H1 (cell line): Measurements from ENCODE around the gene SLC35E3. TPM values are rescaled to one million over a fixed set of nuclear protein-coding genes. Genes with fewer than 3 reads are reported as not detected.

ENCODE experiments used
- CTCF ChIA-PET: fragments of 300-600 bp; sonication (Branson Sonifier 250); formaldehyde crosslinking; loops from one replicate; lab custom pipeline; 2021; ENCODE audit not compliant: partially characterized antibody; lab: Charles Lee
- POLR2A ChIA-PET: fragments of 300-600 bp; sonication (Branson Sonifier 250); formaldehyde crosslinking; loops from one replicate; lab custom pipeline; 2021; ENCODE audit warnings: inconsistent platforms; ENCODE audit not compliant: partially characterized antibody; lab: Charles Lee
- DNase-seq, 2 experiments: peaks; one replicate each; pipeline versions ENCODE4 v3.0.0 to v3.0.0-alpha.2; 2010 to 2022; ENCODE audit warnings: low spot score in 2 of 2, low read depth in 1 of 2, mixed read lengths in 1 of 2
- FAIRE-seq: peaks from 2 replicates; lab custom pipeline; 2011; peaks lifted over from hg19 to GRCh38; lab: Jason Lieb, UNC
- H2AFZ ChIP-seq: 2 replicates; pipeline ENCODE4 v1.8.1; 2012; ENCODE audit warnings: low read length, inconsistent platforms
- H2AK5ac ChIP-seq: 2 replicates; pipeline ENCODE4 v1.6.1; 2013; ENCODE audit warnings: low read depth, low read length
- H2BK120ac ChIP-seq: replicated peaks from 2 replicates; pipeline ENCODE3; 2013; ENCODE audit warnings: low read depth, low read length, inconsistent platforms
- H2BK12ac ChIP-seq: 2 replicates; pipeline ENCODE4 v1.6.1; 2013; ENCODE audit warnings: low read depth, low read length
- H2BK15ac ChIP-seq: 2 replicates; pipeline ENCODE4 v1.6.1; 2013; ENCODE audit warnings: low read length
- H2BK20ac ChIP-seq: 2 replicates; pipeline ENCODE4 v1.6.1; 2013; ENCODE audit warnings: low read length
- H2BK5ac ChIP-seq: 2 replicates; pipeline ENCODE4 v1.6.1; 2013; ENCODE audit warnings: low read depth, low read length
- H3K14ac ChIP-seq: 2 replicates; pipeline ENCODE4 v1.6.1; 2013; ENCODE audit warnings: inconsistent platforms; ENCODE audit not compliant: insufficient read length
- H3K18ac ChIP-seq: 2 replicates; pipeline ENCODE4 v1.6.1; 2013; ENCODE audit warnings: low read length; ENCODE audit errors: extremely low read depth
- H3K23ac ChIP-seq: 2 replicates; pipeline ENCODE4 v1.6.1; 2013; ENCODE audit warnings: inconsistent platforms; ENCODE audit not compliant: insufficient read length
- H3K23me2 ChIP-seq: 2 replicates; pipeline ENCODE4 v1.6.1; 2013; ENCODE audit warnings: low read depth, low read length
- H3K27ac ChIP-seq: 2 replicates; pipeline ENCODE4 v1.6.1; 2011; ENCODE audit warnings: low read depth, low read length, inconsistent platforms
- H3K27me3 ChIP-seq, 4 experiments: replicated peaks in 1 of 4; 1 replicate in 1 of 4; 2 replicates in 3 of 4; pipeline versions ENCODE4 v1.6.1 to v1.8.1; 2011 to 2013; ENCODE audit warnings: low read length in 3 of 4, mild to moderate bottlenecking in 3 of 4, inconsistent platforms in 2 of 4, mixed read lengths in 2 of 4, moderate library complexity in 1 of 4; ENCODE audit not compliant: control insufficient read depth in 3 of 4, insufficient read depth in 3 of 4; ENCODE audit errors: extremely low read depth in 1 of 4
- H3K36me3 ChIP-seq, 4 experiments: 2 replicates each; pipeline versions ENCODE4 v1.6.1 to v1.8.1; 2011 to 2013; ENCODE audit warnings: mild to moderate bottlenecking in 4 of 4, low read length in 3 of 4, moderate library complexity in 2 of 4, control low read depth in 1 of 4, inconsistent platforms in 1 of 4; ENCODE audit not compliant: insufficient read depth in 4 of 4, control insufficient read depth in 2 of 4
- H3K4ac ChIP-seq: replicated peaks from 2 replicates; pipeline ENCODE3; 2013; ENCODE audit warnings: low read length, low read depth, mixed read lengths, inconsistent platforms; ENCODE audit not compliant: insufficient read length
- H3K4me1 ChIP-seq, 4 experiments: replicated peaks in 1 of 4; 1 replicate in 1 of 4; 2 replicates in 3 of 4; pipeline versions ENCODE4 v1.6.1 to v1.8.1; 2011 to 2013; ENCODE audit warnings: low read length in 3 of 4, inconsistent platforms in 2 of 4, mixed read lengths in 1 of 4; ENCODE audit not compliant: insufficient read depth in 4 of 4, control insufficient read depth in 3 of 4
- H3K4me2 ChIP-seq, 2 experiments: 2 replicates each; pipeline versions ENCODE4 v1.6.1 to v1.8.1; 2011 to 2013; ENCODE audit warnings: low read depth in 2 of 2, low read length in 2 of 2, control low read depth in 1 of 2, inconsistent platforms in 1 of 2, mild to moderate bottlenecking in 1 of 2; ENCODE audit not compliant: insufficient read depth in 1 of 2
- H3K4me3 ChIP-seq, 4 experiments: fragments of 200-600, 300-600 bp in 1 of 4; sonication (generic), shearing (Covaris generic), sonication (Bioruptor Twin) in 1 of 4; 2 replicates each; pipeline versions ENCODE4 v1.5.1 to v1.8.1; 2011 to 2016; ENCODE audit warnings: low read length in 4 of 4, low read depth in 3 of 4, control low read depth in 2 of 4, inconsistent platforms in 2 of 4, mild to moderate bottlenecking in 2 of 4, mixed read lengths in 1 of 4, moderate library complexity in 1 of 4; ENCODE audit not compliant: insufficient read depth in 2 of 4; ENCODE audit errors: extremely low read depth in 1 of 4
- H3K56ac ChIP-seq: replicated peaks from 2 replicates; pipeline ENCODE3; 2013; ENCODE audit warnings: low read depth, mild to moderate bottlenecking, mixed read lengths, low read length, inconsistent platforms; ENCODE audit not compliant: insufficient read length
- H3K79me1 ChIP-seq: 2 replicates; pipeline ENCODE4 v1.6.1; 2013; ENCODE audit warnings: low read depth, low read length, control low read depth
- H3K79me2 ChIP-seq, 2 experiments: 2 replicates each; pipeline versions ENCODE4 v1.6.1 to v1.8.1; 2012 to 2013; ENCODE audit warnings: low read length in 2 of 2, mild to moderate bottlenecking in 2 of 2, inconsistent platforms in 1 of 2; ENCODE audit not compliant: insufficient read depth in 2 of 2, control insufficient read depth in 1 of 2
- H3K9ac ChIP-seq, 4 experiments: replicated peaks in 1 of 4; 1 replicate in 1 of 4; 2 replicates in 3 of 4; pipeline versions ENCODE4 v1.6.1 to v1.8.1; 2011 to 2013; ENCODE audit warnings: low read depth in 3 of 4, low read length in 3 of 4, control low read depth in 2 of 4, mild to moderate bottlenecking in 2 of 4, moderate library complexity in 2 of 4, inconsistent platforms in 1 of 4; ENCODE audit errors: extremely low read depth in 1 of 4
- H3K9me3 ChIP-seq, 2 experiments: 2 replicates each; pipeline versions ENCODE4 v1.6.1 to v1.8.1; 2012 to 2013; ENCODE audit warnings: mild to moderate bottlenecking in 2 of 2, moderate library complexity in 2 of 2, control low read depth in 1 of 2, inconsistent platforms in 1 of 2, low read depth in 1 of 2, low read length in 1 of 2, mixed read lengths in 1 of 2; ENCODE audit not compliant: insufficient read depth in 2 of 2
- H4K20me1 ChIP-seq, 2 experiments: replicated peaks in 1 of 2; 2 replicates each; pipeline versions ENCODE3 to v1.8.1; 2011 to 2013; ENCODE audit warnings: inconsistent platforms in 2 of 2, low read length in 2 of 2, mild to moderate bottlenecking in 1 of 2; ENCODE audit not compliant: insufficient read depth in 2 of 2, control insufficient read depth in 1 of 2
- H4K5ac ChIP-seq: 2 replicates; pipeline ENCODE4 v1.6.1; 2013; ENCODE audit warnings: low read length, low read depth, mixed read lengths, inconsistent platforms; ENCODE audit not compliant: insufficient read length
- H4K8ac ChIP-seq: 2 replicates; pipeline ENCODE4 v1.8.0; 2013; ENCODE audit warnings: mild to moderate bottlenecking, moderate library complexity, low read length, inconsistent platforms; ENCODE audit not compliant: insufficient read depth; ENCODE audit errors: extremely low read depth
- H4K91ac ChIP-seq: replicated peaks from 2 replicates; pipeline ENCODE3; 2013; ENCODE audit warnings: low read length, mixed read lengths, inconsistent platforms; ENCODE audit not compliant: insufficient read length
- BRCA1 ChIP-seq: IDR thresholded peaks from 2 replicates; pipeline ENCODE4 v1.6.1; 2012; ENCODE audit warnings: low read depth, low read length, improper control_type of control experiment
- CTCF ChIP-seq, 3 experiments: IDR thresholded peaks; 1 replicate in 2 of 3; 2 replicates in 1 of 3; pipeline versions ENCODE4 v1.5.1 to v1.6.1; 2011; ENCODE audit warnings: low read length in 3 of 3, mild to moderate bottlenecking in 3 of 3, inconsistent platforms in 2 of 3, low read depth in 1 of 3, moderate library complexity in 1 of 3; ENCODE audit not compliant: insufficient read depth in 1 of 3; ENCODE audit errors: control extremely low read depth in 1 of 3
- EP300 ChIP-seq, 2 experiments: IDR thresholded peaks; 1 replicate in 1 of 2; 2 replicates in 1 of 2; pipeline ENCODE4 v1.6.1; 2011 to 2012; ENCODE audit warnings: low read depth in 2 of 2, low read length in 2 of 2, mild to moderate bottlenecking in 2 of 2, borderline replicate concordance in 1 of 2, inconsistent platforms in 1 of 2, moderate library complexity in 1 of 2
- SP1 ChIP-seq: IDR thresholded peaks from 2 replicates; pipeline ENCODE4 v1.6.1; 2011; ENCODE audit warnings: low read depth, low read length
- SUZ12 ChIP-seq: fragments of 200-600 bp; sonication (generic); IDR thresholded peaks from 2 replicates; pipeline ENCODE4 v1.6.1; 2012; ENCODE audit warnings: mild to moderate bottlenecking, inconsistent platforms, low read length, moderate library complexity, mixed read lengths
- WGBS, 2 experiments: shearing (Covaris generic) in 1 of 2; methylation state at CpG; one replicate each; pipeline versions ENCODE4 v1.1.6 to v1.1.7; 2013 to 2015; ENCODE audit warnings: low lambda C conversion rate in 2 of 2, mixed read lengths in 2 of 2, inconsistent platforms in 1 of 2, low coverage in 1 of 2, missing lambda C conversion rate in 1 of 2; ENCODE audit not compliant: insufficient replicate concordance in 2 of 2, insufficient coverage in 1 of 2, insufficient read length in 1 of 2; ENCODE audit errors: extremely low coverage in 1 of 2, missing lambda C conversion rate in 1 of 2; 5-methylcytosine and 5-hydroxymethylcytosine counted together
- polyA plus RNA-seq, 7 experiments: library from polyadenylated mRNA; depleted of rRNA in 3 of 7; stranded (reverse) in 5 of 7; unstranded in 2 of 7; fragments of >200 nt in 5 of 7; fragments of 200-250 nt in 2 of 7; gene quantifications; 1 replicate in 5 of 7; 2 replicates in 1 of 7; 4 replicates in 1 of 7; pipeline versions ENCODE4 v1.2.1 to v1.2.3, GENCODE V29; 2011 to 2013; ENCODE audit warnings: missing spikeins in 2 of 7, mixed read lengths in 2 of 7
- total RNA-seq: library from RNA; stranded (reverse); fragmentation: NEBNext Ultra II Directional; extraction: Animal tissue kit (Norgen Biotek cat#: 25700); gene quantifications from 2 replicates; pipeline ENCODE4 v1.2.1, GENCODE V29; 2021

The SLC35E3 gene
- total and polyA plus RNA-seq, 2 of the 8 experiments (the other 6 are each of a cell fraction or from before 2014, with no cell fraction given): 10.0 to 10.9 TPM

- Histone ChIP-seq H3K56ac (no peak overlapping the region), H3K36me3 (no peaks in the 10 kb centered on the region), H3K23me2 (no peaks in the 10 kb centered on the region), H2BK120ac (no peak overlapping the region), H3K27me3 (no peaks in the 10 kb centered on the region), H4K91ac (no peak overlapping the region), H2AK5ac (no peak overlapping the region), H4K20me1 (no peaks in the 10 kb centered on the region), H3K4me3 (no peak overlapping the region), H3K79me2 (no peaks in the 10 kb centered on the region)
- CTCF ChIA-PET: interaction anchor here (0.8 kb wide), 1 partner anchor 11 kb away, joined by 4 read pairs; no protein-coding TSS in a partner anchor
- WGBS, 2 experiments: 87% methylated on average over 6 of the region's 6 CpGs; no CpG with 5 or more reads in 1 of the 2 experiments
- TF ChIP-seq CTCF (IDR thresholded peaks at IDR 0.05; ENCODE audit: control extremely low read depth in 1 of 3, insufficient read depth in 1 of 3, low read depth in 1 of 3, low read length in 3 of 3) (no peak), SP1 (no peak), EP300 (IDR thresholded peaks at IDR 0.05; ENCODE audit: borderline replicate concordance in 1 of 2, low read depth in 2 of 2, low read length in 2 of 2) (no peak), BRCA1 (no peak), SUZ12 (no peak)
- TF ChIP-seq, all 59 proteins: peak for 0
- H3K4ac ChIP-seq: no peak overlapping the region
- H2BK20ac ChIP-seq: no peak overlapping the region
- no peak overlapping the region for H3K27ac ChIP-seq
- DNase-seq (no peak), FAIRE-seq (no peak)
- H3K4me2 ChIP-seq: no peak overlapping the region
- H4K8ac ChIP-seq: no peak overlapping the region
- H2AFZ ChIP-seq: no peak overlapping the region
- H3K18ac ChIP-seq: no peak overlapping the region
- no peak overlapping the region for H2BK5ac ChIP-seq
- H3K9me3 ChIP-seq: no peaks in the 10 kb centered on the region
- H2BK12ac ChIP-seq: no peak overlapping the region
- no peak overlapping the region for H3K9ac ChIP-seq
- no peaks in the 10 kb centered on the region for H3K79me1 ChIP-seq
- no peak overlapping the region for H4K5ac ChIP-seq
- no peak overlapping the region for H3K14ac ChIP-seq
- peaks cover 0 to 3% (median 0%) of the 10 kb centered on the region in 4 experiments; a peak in 1 of 7 replicates for H3K4me1 ChIP-seq
- H3K23ac ChIP-seq: no peak overlapping the region
- POLR2A ChIA-PET: interaction anchor here (1.7 to 3.5 kb wide), 3 partner anchors 11 to 36 kb away, joined by 4 to 18 read pairs (median 6); partner anchors contain the start of genes MDM2 and SLC35E3
- H2BK15ac ChIP-seq: no peak overlapping the region
Observed at GRCh38 chr12:68781728-68782127, 35.8 kb downstream of the SLC35E3 start.
